GM12874 (cell line): Measurements from ENCODE around the gene CIP2A.
A peak's percentile ranks its signal among the peaks of the same experiment; 100 is the strongest.

ENCODE experiments used
- CTCF ChIP-seq: IDR thresholded peaks from 2 replicates; pipeline ENCODE4 v1.5.1; 2011; ENCODE audit warnings: low read depth, mild to moderate bottlenecking, control low read depth, low read length, moderate library complexity; ENCODE audit not compliant: insufficient read depth

Gene CIP2A

DNA sequence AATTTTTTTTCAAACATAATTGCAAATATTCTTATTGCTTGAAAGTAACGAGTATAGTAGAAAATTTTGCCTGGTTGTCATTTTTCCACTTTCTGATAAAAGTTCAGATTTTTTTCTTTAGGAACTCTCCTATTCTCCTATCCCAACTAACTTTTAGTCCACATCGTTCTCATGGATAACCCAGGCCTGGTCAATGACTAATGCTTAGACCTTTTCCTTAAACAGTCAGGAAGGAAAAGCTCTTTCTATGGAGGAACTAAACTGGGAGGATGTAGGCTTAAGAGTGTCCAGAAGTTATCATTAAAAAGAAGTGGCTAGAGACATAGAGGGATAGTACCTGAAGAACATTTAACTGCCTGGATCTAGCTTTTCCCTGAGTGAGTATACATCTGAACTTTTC, 26.7 kb downstream of the CIP2A start:
- no peak for TF ChIP-seq CTCF

GRCh38 chr3:108555966-108556581, 33.2 kb downstream of the CIP2A start:
- no peak for TF ChIP-seq CTCF

- no peak for TF ChIP-seq CTCF
Observed at GRCh38 chr3:108554913-108555571, 34.2 kb downstream of the CIP2A start.

DNA sequence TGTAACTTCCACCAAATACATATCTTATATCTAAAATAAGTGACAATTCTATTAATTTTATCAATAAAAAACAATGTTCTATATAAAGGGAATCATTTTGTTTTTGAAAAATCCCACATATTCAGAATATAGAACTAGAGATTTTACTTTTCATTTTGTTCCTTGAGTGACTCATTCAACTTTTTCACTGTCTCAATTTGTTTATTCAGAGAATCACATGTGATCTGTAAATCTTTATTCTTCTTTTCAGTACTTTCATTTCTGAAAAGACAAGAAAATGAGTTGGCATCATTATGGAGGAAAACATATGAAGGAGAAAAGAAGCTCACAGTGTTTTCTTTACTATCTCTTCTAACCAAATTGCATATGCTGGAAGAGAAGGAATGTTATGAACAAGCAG, 35.0 kb downstream of the CIP2A start:
- TF ChIP-seq CTCF, result no peak

DNA sequence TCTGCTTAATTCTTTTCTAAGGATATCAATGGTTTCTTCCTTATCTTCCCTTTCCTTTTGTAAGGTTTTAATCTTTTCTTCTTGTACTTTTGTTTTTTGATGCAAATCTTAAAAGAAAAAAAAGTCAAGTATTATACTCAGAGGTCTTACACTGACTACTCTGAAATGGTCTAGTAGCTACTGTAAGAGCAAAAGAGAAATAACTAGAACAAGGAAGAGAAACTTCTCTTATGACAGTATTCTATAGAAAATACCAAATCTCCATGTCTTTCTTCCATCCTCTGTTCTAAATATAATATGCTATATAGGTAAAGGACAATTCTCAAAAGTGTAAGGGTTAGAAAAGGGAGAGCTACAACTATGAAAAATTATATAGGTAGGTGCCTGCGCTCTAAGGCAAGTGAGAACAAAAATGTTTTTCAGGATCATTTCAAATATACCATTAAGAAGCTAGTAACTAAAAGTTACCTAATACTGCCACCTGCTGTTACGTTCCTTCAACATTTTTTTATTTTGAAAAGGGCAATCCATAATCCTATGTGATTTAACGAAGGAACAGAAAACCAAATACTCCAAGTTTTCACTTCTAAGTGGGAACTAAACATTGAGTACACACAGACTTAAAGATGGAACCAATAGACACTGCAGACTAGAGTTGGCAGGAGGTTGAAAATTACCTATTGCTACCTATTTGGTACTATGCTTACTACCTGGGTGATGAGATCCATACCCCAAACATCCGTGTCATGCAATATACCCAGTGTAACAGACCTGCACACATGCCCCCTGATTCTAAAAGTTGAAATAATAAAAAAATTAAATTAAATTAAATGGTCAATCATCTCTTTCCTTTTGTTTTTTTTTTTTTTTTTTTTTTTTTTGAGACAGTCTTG, 36.7 kb downstream of the CIP2A start:
- TF ChIP-seq CTCF, result peak; percentile 8; the same call in 1 of the 2 replicates

DNA sequence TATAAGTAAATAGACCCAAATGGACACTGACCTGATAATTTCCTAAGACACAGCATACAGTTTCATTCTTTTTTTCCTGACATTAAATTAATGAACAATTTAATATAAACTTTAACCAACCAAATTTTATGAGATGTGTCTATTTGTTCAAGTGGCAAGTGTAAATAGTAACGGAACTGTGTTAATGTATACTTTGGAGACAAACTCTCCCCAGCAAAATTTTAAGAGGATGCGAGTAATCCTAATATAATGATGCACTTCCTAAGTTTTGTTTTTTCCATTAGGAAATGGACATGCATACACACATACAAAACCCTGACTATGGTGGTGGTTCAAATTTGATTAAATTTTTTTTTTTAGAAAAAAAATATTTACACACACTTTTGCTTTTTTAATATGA, 40.4 kb downstream of the CIP2A start:
- no peak for TF ChIP-seq CTCF

DNA sequence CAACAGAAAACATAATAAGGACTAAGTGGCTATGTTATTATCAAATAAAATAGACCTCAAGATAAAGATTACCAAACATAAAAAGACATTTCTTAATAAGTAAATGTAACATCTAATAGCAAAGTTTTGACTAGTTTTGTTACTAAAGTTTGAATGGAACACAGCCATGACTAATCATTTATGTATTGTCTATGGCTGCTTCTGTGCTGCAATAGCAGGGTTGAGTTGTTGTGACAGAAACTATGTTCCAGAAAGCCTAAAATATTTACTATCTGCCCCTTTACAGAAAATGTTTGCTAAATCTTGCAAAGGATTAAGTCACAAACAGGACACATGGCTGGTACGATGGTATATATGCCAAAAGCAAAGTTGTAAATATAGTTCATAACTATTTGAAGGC, 40.9 kb downstream of the CIP2A start:
- TF ChIP-seq CTCF, result no peak
